Erythroblast (primary cell): ENCODE results near the gene ACER3.
"Not testable (repeated sequence)": the region's sequence is repeated elsewhere in the genome, so short reads cannot be mapped to it uniquely, and the experiment has no call there.

Experiments
- DNase-seq, 2 experiments: peaks; one replicate each; lab custom pipeline; 2025; lab: John Stamatoyannopoulos, UW
- GATA1 ChIP-seq: IDR thresholded peaks from 2 replicates; pipeline ENCODE4 v1.6.1; 2011; ENCODE audit warnings: low read depth, mild to moderate bottlenecking, control low read depth, low read length, moderate library complexity
- POLR2A ChIP-seq: IDR thresholded peaks from 2 replicates; pipeline ENCODE4 v1.6.1; 2011; ENCODE audit warnings: mild to moderate bottlenecking, low read length

The ACER3 gene

DNA sequence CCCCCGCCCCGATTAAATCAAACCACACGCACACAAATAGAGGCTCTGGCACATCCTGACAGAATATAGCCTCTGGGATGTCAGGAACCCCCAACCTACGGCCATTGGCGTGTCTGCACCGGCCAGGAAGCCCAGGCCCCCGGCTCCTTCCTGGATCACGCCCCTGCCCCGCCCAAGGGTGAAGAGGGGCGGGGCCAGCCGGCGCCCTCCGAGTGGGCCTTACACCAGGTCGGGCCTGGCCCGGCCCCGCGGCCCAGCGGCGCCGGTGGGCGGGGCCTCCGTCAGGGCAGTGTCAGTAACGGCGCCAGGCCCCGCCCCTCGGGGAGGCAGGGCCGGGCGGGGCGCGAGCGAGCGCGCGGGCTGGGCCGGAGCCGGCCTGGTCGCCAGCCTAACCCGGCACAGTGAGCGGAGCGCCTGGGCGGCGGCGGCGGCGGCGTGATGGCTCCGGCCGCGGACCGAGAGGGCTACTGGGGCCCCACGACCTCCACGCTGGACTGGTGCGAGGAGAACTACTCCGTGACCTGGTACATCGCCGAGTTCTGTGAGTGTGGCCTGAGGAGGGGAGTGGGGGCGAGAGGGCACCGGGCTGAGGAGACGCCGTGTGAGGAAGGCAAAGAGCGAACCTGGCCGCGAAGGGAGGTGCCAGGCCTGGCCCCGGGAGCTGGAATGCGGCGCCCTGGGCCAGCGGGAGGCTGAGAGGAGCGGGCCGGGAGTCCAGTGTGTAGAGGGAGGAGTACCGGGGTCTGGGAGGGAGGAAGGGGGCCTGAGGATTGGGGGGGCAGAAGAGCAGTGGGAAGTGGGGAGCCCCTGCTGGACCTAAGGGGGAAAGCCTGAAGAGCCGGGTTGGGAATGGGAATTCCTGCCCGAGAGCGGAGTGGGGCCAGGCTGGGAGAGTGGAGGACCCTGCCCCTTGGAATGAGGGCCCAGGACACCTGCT lies at the start of gene ACER3:
Gene ACER3 (plus strand): TSS at position 380 of the 937 bp plus-strand sequence. CDS start 59 bp downstream, at position 439.
- TF ChIP-seq POLR2A (peak; percentile 84), GATA1 (no peak)
- peak; percentile 92 to 95 for DNase-seq

GRCh38 chr11:76811259-76811658 lies 49.5 kb upstream of the ACER3 start:
- no peak for DNase-seq
- TF ChIP-seq POLR2A (no peak), GATA1 (no peak)

DNA sequence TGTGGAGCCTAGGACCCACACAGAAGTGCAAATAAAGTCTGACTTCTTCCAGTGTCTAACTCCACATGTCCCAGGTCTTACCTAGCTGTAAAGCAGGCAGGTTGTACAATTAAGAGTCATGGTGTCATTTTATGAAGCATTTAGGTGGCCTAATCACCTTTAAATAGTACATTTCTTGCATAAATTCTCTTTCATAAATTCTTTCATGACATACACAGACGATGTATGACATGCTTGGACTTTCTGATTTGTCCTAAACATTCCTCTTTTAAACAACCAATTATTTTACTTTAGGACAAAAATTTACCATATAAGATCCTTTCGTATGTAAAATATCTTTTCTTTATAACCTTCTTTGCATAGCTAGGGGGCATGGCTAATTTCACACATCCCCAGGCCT lies 46.3 kb upstream of the ACER3 start:
- TF ChIP-seq POLR2A (no peak), GATA1 (no peak)
- DNase-seq: no peak

GRCh38 chr11:76815678-76816077 lies 45.0 kb upstream of the ACER3 start:
- peak; percentile 27 to 47 for DNase-seq

DNA sequence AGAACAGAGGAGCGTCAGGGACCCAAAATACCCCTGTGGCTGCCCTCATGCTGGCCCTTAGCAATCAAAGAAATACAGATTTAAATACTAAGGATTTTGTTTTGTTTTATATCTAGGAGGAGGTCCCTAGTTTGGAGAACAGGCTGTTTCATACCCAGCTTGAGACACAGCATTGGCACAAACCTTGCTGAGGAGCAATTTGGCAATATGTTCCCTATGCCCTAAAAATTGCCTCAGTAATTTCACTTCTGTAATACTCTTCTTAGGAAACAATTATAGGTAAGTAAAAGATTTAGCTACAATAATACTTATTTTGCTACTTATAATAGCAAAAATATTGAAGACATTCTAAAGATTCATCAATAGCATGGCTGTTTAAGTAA lies 40.5 kb upstream of the ACER3 start:
- no peak for DNase-seq
- TF ChIP-seq GATA1 (no peak), POLR2A (no peak)

DNA sequence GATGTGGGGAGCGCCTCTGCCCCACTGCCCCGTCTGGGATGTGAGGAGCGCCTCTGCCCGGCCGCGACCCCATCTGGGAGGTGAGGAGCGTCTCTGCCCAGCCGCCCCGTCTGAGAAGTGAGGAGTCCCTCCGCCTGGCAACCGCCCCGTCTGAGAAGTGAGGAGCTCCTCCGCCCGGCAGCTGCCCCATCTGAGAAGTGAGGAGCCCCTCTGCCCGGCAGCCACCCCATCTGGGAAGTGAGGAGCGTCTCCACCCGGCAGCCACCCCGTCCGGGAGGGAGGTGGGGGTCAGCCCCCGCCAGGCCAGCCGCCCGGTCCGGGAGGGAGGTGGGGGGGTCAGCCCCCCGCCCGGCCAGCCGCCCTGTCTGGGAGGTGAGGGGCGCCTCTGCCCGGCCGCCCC lies 39.3 kb upstream of the ACER3 start:
- not testable (repeated sequence) for DNase-seq

DNA sequence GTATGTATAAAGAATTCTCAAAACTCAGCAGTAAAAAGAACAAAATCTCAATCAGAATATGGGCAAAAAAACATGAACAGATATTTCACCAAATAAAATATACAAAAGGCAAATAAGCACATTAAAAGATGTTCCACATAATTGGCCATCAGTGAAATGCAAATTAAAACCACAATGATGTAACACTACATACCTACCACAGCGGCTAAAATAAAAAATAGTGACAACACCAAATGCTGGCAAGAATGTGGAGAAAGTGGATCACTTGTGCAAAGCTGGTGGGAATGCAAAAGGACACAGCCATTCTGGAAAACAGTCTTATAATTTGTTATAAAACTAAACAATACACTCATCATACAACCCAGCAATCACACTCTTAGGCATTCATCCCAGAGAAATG lies 38.3 kb upstream of the ACER3 start:
- TF ChIP-seq POLR2A (no peak), GATA1 (no peak)
- no peak for DNase-seq

DNA sequence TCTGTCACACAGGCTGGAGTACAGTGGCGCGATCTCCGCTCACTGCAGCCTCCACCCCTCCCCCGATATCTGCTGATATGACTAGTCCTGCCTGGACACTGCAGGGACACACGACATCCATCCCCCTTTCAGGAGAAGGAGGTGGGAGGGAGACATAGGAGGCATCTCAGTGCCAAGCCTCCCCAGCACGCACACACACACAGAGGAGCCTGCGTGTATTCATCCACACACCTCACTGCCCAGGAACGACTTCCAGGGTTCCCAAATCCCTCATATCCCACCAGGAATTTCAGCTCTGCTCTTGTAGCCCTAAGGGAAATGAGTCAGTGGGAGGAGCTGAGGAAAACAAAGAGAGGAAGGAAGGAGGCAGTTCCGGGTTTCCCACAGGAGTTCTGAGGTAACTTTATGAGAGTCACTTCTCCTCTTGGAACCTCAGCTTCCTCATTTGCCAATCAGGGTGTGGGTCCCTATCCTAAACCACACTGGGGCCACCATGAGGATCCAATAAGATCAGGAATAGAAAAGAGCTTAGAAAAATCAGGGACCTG lies 37.2 kb upstream of the ACER3 start:
- TF ChIP-seq POLR2A: no peak
- no peak for TF ChIP-seq GATA1
- peak; percentile 21 to 44 for DNase-seq

DNA sequence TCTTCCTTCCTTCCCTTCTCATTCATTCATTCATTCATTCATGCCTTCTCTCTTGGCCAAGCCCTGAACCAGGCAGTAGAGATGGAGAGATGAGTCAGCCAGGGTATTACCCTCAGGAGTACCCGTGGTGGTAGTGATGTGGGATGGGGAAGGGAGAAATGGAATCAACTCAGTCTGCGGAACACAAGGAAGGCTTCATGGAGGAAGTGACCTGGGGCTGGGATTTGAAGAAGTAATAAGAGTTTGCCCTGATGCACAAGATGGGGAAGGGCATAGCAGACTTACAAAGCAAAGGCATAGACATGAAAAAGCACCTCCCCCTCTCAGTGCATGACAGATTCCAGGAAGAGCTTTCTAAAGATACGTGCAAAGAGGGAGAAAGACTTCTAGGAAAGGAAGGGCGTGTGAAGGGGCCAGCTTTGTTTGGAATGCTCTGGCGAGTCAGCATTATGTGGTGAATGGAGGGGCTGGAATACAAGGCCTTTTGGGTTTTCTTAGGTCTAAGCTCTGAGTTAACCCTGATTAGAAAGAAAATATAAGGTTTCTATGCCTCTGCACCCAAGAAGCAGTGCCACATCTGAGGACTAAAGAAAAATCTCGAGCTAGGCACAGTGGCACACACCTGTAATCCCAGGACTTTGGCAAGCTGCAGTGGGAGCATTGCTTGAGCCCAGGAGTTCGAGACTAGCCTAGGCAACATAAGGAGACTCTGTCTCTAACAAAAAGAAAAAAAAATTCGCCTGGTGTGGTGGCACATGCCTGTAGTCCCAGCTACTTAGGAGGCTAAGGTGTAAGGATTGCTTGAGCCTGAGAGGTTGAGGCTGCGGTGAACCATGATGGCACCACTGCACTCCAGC lies 36.4 kb upstream of the ACER3 start:
- peak; percentile 50 to 54 for DNase-seq
- TF ChIP-seq GATA1 (no peak), POLR2A (no peak)

- DNase-seq: no peak
Observed at GRCh38 chr11:76824980-76825725, 35.6 kb upstream of the ACER3 start.

GRCh38 chr11:76825726-76826396 lies 34.9 kb upstream of the ACER3 start:
- peak; percentile 22 to 47 for DNase-seq
- TF ChIP-seq GATA1 (no peak), POLR2A (no peak)

More at GRCh38 chr11:76824980-76825725, 35.6 kb upstream of the ACER3 start:
- no peak for TF ChIP-seq POLR2A
- no peak for TF ChIP-seq GATA1

DNA sequence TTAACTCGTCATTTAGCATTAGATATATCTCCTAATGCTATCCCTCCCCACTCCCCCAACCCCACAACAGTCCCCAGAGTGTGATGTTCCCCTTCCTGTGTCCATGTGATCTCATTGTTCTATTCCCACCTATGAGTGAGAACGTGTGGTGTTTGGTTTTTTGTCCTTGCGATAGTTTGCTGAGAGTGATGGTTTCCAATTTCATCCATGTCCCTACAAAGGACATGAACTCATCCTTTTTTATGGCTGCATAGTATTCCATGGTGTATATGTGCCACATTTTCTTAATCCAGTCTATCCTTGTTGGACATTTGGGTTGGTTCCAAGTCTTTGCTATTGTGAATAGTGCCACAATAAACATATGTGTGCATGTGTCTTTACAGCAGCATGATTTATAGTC lies 34.2 kb upstream of the ACER3 start:
- not testable (repeated sequence) for DNase-seq

DNA sequence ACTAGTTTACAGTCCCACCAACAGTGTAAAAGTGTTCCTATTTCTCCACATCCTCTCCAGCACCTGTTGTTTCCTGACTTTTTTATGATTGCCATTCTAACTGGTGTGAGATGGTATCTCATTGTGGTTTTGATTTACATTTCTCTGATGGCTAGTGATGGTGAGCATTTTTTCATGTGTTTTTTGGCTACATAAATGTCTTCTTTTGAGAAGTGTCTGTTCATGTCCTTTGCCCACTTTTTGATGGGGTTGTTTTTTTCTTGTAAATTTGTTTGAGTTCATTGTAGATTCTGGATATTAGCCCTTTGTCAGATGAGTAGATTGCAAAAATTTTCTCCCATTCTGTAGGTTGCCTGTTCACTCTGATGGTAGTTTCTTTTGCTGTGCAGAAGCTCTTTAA lies 33.7 kb upstream of the ACER3 start:
- not testable (repeated sequence) for DNase-seq
